ENCODE measurements around the gene GLI3. TPM values are rescaled to one million over a fixed set of nuclear protein-coding genes. Genes with fewer than 3 reads are reported as not detected.

GLI3 gene
- total and polyA plus RNA-seq, 10 of the 15 experiments (the other 5 are each of a cell fraction or from before 2014, with no cell fraction given) = 0.01 TPM; not detected in 8

DNA sequence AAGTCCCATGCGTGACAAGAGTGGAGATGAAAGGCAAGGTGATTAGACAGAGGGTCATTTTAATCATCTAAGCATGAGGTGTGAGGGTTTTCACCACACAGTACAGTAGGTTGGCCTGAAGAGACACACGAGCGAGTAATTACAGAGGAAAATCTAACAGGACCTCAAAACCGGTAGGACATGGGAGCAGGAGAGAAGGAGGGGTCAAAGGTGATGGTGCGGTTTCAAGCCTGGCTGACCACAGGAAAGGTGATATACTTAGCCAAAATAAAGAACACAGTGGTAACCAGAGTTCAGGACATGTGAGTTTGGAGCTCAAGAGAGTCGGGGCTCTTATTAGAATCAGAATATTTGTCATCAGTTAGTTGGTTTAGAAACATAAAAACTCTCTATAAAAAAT, 20.0 kb downstream of the GLI3 start (continued):
- TF ChIP-seq ZBTB11 (CRISPR knock-in tag; IDR thresholded peaks at IDR 0.05) (no peak), MYB (IDR thresholded peaks at IDR 0.05; ENCODE audit: borderline replicate concordance, low read depth, low read length) (no peak)

GRCh38 chr7:42214060-42214679, 22.8 kb downstream of the GLI3 start:
- 46% methylated on average over 7 of the region's 8 CpGs for WGBS (ENCODE audit: insufficient coverage, insufficient replicate concordance, low lambda C conversion rate, missing lambda C conversion rate)
- Histone ChIP-seq H3K36me3 (ENCODE audit: control insufficient read depth in 2 of 2, insufficient read depth in 2 of 2, low read length in 1 of 2) (no peaks in the 10 kb centered on the region), H3K4me1 (ENCODE audit: control insufficient read depth, insufficient read depth, low read length) (no peaks in the 10 kb centered on the region), H3K79me2 (ENCODE audit: control insufficient read depth, insufficient read depth, low read length) (no peaks in the 10 kb centered on the region), H3K4me3 (no peak overlapping the region), H3K4me2 (ENCODE audit: control insufficient read depth, insufficient read depth) (no peak overlapping the region), H2AFZ (ENCODE audit: control insufficient read depth, low read depth, low read length) (no peak overlapping the region), H4K20me1 (ENCODE audit: control insufficient read depth, insufficient read depth) (no peaks in the 10 kb centered on the region), H3K27ac (ENCODE audit: control insufficient read depth, insufficient read depth) (no peak overlapping the region), H3K9ac (ENCODE audit: control insufficient read depth, insufficient read depth, low read length) (no peak overlapping the region), H3K9me3 (replicated peaks; ENCODE audit: control insufficient read depth, insufficient read depth, low read length) (no peaks in the 10 kb centered on the region), H3K27me3 (replicated peaks in 1 of 2; ENCODE audit: control insufficient read depth in 2 of 2, insufficient read depth in 2 of 2, low read length in 1 of 2) (0 out of 4 replicates have a peak, but pooled peaks cover 0 to 2% of the 10 kb centered on the region in 2 experiments)
- intact Hi-C loops (cut with micrococcal nuclease; ENCODE audit: unreplicated experiment) (no loop called here), in situ Hi-C loops (cut with MboI) (no loop called here)
- ChIA-PET POLR2A (no interaction called here), RAD21 (ENCODE audit: unreplicated experiment) (no interaction called here), SMC1A (ENCODE audit: uncharacterized antibody, unreplicated experiment) (interaction anchor here (0.6 to 0.7 kb wide), 2 partner anchors 9 to 167 kb away, joined by 3 read pairs; no protein-coding TSS in a partner anchor), CTCF (interaction anchor here (0.7 kb wide), 1 partner anchor 1237 kb away, joined by 3 read pairs; no protein-coding TSS in a partner anchor)
- no TSS peak for BruUV-seq (replicated peaks)
- DNase-seq (ENCODE audit: low read depth, low spot score) (no peak), ATAC-seq (no peak), FAIRE-seq (no peak)
- TF ChIP-seq POLR2AphosphoS5 (IDR thresholded peaks at IDR 0.05; ENCODE audit: low read length) (no peak), TBL1XR1 (IDR thresholded peaks at IDR 0.05; ENCODE audit: low read depth, low read length) (no peak), SPI1 (IDR thresholded peaks at IDR 0.05; ENCODE audit: borderline replicate concordance, insufficient read depth, low read depth, low read length) (no peak), ZNF274 (IDR thresholded peaks at IDR 0.05; ENCODE audit: insufficient read depth, insufficient read length) (no peak), MEF2A (IDR thresholded peaks at IDR 0.05; ENCODE audit: insufficient read depth, low read depth, low read length) (no peak), SMC3 (IDR thresholded peaks at IDR 0.05; ENCODE audit: borderline replicate concordance, low read length) (no peak), MYC (IDR thresholded peaks at IDR 0.05; ENCODE audit: insufficient read depth, insufficient read length, insufficient replicate concordance, low read length, severe bottlenecking) (no peak)
- TF ChIP-seq, protein P1, sequence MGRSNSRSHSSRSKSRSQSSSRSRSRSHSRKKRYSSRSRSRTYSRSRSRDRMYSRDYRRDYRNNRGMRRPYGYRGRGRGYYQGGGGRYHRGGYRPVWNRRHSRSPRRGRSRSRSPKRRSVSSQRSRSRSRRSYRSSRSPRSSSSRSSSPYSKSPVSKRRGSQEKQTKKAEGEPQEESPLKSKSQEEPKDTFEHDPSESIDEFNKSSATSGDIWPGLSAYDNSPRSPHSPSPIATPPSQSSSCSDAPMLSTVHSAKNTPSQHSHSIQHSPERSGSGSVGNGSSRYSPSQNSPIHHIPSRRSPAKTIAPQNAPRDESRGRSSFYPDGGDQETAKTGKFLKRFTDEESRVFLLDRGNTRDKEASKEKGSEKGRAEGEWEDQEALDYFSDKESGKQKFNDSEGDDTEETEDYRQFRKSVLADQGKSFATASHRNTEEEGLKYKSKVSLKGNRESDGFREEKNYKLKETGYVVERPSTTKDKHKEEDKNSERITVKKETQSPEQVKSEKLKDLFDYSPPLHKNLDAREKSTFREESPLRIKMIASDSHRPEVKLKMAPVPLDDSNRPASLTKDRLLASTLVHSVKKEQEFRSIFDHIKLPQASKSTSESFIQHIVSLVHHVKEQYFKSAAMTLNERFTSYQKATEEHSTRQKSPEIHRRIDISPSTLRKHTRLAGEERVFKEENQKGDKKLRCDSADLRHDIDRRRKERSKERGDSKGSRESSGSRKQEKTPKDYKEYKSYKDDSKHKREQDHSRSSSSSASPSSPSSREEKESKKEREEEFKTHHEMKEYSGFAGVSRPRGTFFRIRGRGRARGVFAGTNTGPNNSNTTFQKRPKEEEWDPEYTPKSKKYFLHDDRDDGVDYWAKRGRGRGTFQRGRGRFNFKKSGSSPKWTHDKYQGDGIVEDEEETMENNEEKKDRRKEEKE (IDR thresholded peaks at IDR 0.05) = no peak
- TF ChIP-seq, protein P2, sequence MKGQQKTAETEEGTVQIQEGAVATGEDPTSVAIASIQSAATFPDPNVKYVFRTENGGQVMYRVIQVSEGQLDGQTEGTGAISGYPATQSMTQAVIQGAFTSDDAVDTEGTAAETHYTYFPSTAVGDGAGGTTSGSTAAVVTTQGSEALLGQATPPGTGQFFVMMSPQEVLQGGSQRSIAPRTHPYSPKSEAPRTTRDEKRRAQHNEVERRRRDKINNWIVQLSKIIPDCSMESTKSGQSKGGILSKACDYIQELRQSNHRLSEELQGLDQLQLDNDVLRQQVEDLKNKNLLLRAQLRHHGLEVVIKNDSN (IDR thresholded peaks at IDR 0.05; ENCODE audit: borderline replicate concordance, extremely low read length, insufficient read depth, low read depth, low read length) = no peak

All from GM12878 (cell line).